A673 (cell line): ENCODE results near the gene POLDIP3.

Experiments used
- EZH2 ChIP-seq: fragments of 200-600 bp; sonication (generic); IDR thresholded peaks from 2 replicates; pipeline ENCODE4 v1.6.1; 2017; ENCODE audit warnings: borderline replicate concordance, low read depth, mild to moderate bottlenecking, mixed read lengths, antibody characterized with exemption, low read length; ENCODE audit not compliant: poor library complexity, severe bottlenecking
- TF ChIP-seq, protein P1 (sequence below): fragments of 300-800, 200-600 bp; sonication (generic); conservative IDR thresholded peaks from 2 replicates; pipeline ENCODE4 v1.5.1; 2017; ENCODE audit warnings: low read depth, mild to moderate bottlenecking, antibody characterized with exemption, low read length, moderate library complexity, mixed read lengths

DNA sequence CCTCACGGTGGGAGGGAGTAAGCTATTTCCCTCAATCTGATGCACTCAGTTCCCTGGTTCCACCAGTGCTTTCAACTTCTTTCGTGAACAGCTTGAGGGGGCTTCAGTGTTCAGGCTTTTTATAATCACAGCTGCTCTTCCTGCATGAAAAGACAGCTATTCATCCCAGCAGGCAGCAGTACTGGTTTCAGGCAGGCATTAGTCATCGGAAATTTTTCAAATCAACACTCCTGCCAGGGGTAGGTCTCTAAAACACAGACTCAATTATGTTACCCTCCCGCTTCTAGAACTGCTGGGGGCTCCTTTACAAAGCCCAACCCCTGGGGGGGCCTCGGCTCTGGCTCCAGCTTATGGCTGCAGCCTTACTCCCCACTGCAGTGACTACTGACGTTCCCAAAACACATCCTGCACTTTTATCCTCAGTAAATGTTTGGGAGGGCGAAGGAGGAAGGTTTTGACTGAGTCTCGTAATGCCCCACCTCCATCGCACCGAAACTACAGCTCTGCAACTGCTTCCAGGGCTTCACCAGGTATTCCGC, 5.8 kb downstream of the POLDIP3 start:
- TF ChIP-seq, protein P1, sequence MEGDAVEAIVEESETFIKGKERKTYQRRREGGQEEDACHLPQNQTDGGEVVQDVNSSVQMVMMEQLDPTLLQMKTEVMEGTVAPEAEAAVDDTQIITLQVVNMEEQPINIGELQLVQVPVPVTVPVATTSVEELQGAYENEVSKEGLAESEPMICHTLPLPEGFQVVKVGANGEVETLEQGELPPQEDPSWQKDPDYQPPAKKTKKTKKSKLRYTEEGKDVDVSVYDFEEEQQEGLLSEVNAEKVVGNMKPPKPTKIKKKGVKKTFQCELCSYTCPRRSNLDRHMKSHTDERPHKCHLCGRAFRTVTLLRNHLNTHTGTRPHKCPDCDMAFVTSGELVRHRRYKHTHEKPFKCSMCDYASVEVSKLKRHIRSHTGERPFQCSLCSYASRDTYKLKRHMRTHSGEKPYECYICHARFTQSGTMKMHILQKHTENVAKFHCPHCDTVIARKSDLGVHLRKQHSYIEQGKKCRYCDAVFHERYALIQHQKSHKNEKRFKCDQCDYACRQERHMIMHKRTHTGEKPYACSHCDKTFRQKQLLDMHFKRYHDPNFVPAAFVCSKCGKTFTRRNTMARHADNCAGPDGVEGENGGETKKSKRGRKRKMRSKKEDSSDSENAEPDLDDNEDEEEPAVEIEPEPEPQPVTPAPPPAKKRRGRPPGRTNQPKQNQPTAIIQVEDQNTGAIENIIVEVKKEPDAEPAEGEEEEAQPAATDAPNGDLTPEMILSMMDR, result no peak
- no peak for TF ChIP-seq EZH2
